ENCODE results near the gene COL3A1. TPM values are rescaled to one million over a fixed set of nuclear protein-coding genes. Genes with fewer than 3 reads are reported as not detected.

Gene COL3A1
- 180 TPM for total RNA-seq
- long read RNA-seq, full-length matches to known transcripts = 243 of 362 reads
- long read RNA-seq, partial matches to known transcripts = 104 of 362 reads
- long read RNA-seq, other reads (novel, unspliced or antisense) = 15 of 362 reads

DNA sequence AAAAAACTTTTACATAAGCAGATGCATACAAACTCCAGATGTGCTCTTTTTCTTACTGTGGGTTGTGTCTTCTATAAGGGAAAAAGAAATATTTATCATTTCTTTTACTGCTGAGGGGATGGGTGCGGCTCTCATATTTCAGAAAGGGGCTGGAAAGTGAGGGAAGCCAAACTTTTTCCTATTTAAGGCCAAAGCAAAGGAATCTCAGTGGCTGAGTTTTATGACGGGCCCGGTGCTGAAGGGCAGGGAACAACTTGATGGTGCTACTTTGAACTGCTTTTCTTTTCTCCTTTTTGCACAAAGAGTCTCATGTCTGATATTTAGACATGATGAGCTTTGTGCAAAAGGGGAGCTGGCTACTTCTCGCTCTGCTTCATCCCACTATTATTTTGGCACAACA, at the start of gene COL3A1:
TSS of gene COL3A1 (plus strand) at position 210 of the 400 bp plus-strand sequence. CDS start at position 327, 117 bp downstream.
- intact Hi-C loops (cut with DNase I) = no loop called here
- DNase-seq (ENCODE audit: low spot score) = no peak

- no peak for DNase-seq (ENCODE audit: low spot score)
- intact Hi-C loops (cut with DNase I) = no loop called here
Measured at GRCh38 chr2:188928643-188929042, 45.5 kb upstream of the COL3A1 start.

DNA sequence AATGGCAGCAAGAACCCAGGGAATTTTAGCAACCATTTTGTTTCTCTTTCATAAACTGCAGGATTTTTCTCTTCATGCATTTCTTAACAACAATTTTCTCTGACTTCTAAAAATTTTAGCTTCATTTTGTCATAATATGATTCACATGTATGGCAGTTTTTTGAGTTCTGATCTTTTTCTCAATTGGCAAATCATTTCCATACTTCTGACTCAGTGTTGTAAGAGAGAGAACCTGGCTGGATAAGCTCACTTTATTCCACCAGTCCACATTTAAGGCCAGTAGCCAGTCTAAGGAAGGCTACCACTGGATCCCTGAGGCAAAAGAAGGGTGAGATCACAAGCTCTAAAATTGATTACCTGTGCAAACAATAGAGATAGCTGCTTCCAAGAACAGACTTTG, 42.8 kb upstream of the COL3A1 start:
- intact Hi-C loops (cut with DNase I) = loop anchor here (10.0 kb wide), 1 partner anchor 117 kb away; no protein-coding TSS in a partner anchor
- no peak for DNase-seq (ENCODE audit: low spot score)

GRCh38 chr2:188937228-188938220, 36.6 kb upstream of the COL3A1 start:
- intact Hi-C loops (cut with DNase I) = loop anchor here (5.0 to 10.0 kb wide), 2 partner anchors 40 to 123 kb away; no protein-coding TSS in a partner anchor

GRCh38 chr2:188940171-188940570, 34.0 kb upstream of the COL3A1 start:
- intact Hi-C loops (cut with DNase I) = no loop called here
- DNase-seq (ENCODE audit: low spot score) = no peak

More at GRCh38 chr2:188937228-188938220, 36.6 kb upstream of the COL3A1 start:
- DNase-seq (ENCODE audit: low spot score) = no peak

DNA sequence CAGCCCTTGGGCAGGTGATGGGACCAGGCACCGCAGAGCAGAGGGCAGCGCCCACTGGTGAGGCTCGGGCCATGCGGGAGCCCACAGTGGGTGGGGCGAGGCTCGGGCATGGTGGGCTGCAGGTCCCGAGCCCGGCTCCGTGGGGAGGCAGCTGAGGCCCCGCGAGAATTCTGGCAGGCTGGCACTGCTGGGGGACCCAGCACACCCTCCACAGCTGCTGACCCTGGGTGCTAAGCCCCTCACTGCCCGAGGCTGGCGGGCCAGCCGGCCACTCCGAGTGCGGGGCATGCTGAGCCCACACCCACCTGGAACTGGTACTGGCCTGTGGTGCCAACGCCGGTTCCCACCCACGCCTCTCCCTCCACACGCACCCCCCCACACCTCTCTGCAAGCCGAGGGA, 29.7 kb upstream of the COL3A1 start:
- no peak for DNase-seq (ENCODE audit: low spot score)
- intact Hi-C loops (cut with DNase I) = no loop called here

DNA sequence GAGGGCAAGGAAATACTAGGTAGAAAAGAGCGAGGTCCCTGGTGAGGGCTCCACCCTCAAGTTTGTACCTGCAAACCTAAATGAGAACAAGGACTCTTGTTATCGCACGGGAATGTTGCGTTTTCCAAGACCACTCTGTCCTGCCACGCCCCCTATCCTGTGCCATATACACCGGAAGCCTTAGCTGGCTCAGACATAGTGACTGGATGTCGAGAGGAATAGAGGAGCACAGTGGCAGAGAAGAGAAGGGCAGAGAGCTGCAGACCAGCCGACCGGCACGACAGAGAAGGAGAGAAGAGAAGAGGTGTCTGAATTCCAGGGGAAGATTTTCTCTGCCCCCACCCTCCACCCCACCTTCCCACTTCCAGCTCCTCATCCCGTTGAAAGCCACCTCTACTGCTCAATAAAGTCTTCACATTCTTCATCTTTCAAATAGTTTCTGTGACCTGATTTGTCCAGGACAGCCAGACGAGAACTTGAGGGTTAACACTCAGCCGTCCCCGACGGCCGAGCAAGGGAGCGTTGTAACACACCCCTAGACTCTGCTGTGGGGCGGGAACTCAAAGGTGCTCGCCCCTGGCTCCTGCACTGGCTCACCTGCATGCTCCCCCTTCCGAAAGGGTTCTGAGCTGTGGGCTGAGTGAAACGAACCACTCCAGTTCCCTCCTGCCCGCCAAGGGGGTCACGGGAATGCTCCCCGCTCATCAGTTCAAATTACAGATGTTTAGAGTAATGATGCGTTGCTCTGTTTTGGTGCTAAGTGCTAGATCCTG, 24.9 kb upstream of the COL3A1 start:
- intact Hi-C loops (cut with DNase I) = no loop called here
- no peak for DNase-seq (ENCODE audit: low spot score)

DNA sequence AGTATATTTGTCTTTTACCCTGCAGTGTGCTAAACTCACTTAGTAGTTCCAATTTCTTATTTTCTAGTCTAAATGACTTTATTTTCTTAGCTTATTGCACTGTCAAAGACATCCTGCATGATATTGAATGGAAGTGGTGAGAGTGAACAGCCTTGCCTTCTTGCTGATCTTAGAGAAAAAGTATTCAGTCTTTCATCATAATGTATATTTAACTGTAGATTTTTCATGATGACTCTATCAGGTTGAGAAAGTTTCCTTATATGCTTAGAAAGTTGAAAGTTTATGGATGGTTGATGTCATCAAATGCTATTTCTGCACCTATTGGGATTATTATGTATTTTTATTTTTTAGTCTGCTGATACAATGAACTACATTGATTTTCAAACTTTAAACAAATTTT, 21.3 kb upstream of the COL3A1 start:
- intact Hi-C loops (cut with DNase I) = no loop called here
- DNase-seq (ENCODE audit: low spot score) = no peak

DNA sequence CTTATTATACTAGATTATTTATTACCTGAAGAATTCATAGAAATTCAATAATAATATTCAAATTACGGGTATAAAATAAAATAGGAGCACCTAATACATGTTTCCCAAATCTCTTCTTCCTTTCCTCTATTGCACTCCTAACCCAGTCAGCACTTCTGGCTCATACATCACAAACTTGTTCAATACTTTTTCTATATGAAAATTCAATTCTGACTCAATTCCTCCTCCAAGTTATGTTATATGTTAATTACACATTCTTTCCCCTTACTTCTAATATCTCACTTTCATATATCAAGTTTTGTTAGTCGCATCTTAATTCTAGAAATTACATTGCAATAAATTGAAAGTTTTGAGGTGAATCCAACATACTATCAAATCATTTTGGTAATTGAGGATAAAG, 17.9 kb upstream of the COL3A1 start:
- intact Hi-C loops (cut with DNase I) = no loop called here

GRCh38 chr2:188956961-188957360, 17.2 kb upstream of the COL3A1 start:
- DNase-seq (ENCODE audit: low spot score) = no peak
- intact Hi-C loops (cut with DNase I) = no loop called here

More for the DNA sequence above, 17.9 kb upstream of the COL3A1 start:
- no peak for DNase-seq (ENCODE audit: low spot score)

DNA sequence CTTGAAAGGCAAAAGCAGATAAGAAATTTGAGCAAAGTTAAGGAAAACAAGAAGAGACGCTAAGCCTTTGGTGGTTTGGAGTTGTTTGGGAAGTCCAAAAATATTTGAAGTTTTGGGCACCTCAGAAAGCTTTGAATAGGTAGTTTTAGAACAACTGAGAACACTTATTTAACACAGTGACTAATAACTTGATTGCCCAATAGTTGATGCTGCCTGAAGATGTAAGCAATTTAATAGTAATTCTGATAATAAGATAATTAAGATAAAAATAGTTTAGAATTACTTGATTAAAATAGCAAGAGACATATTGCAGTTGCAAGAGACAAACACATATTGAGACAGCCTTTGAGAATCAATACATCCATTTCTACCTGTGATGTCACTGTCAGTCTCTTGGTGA, 16.5 kb upstream of the COL3A1 start:
- DNase-seq (ENCODE audit: low spot score) = no peak
- intact Hi-C loops (cut with DNase I) = no loop called here

DNA sequence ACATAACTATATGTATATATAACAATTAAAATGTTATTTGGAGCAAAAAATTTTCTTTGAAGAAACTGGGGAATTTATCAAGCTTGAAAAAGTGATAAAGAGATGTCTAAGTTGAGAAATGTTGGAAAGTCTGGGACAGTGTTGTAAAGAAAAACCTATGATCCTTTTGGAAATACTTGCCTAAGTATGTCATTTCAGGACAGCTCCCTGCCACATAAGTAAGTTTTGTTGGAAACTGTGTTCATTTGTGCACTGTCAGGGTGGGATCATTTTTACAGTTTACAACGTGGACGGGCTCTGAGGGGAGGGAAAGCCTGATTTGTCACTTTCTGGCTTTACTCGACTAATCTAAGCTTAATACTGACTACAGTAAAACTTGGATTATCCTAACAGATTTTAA, 10.4 kb upstream of the COL3A1 start:
- intact Hi-C loops (cut with DNase I) = no loop called here
- no peak for DNase-seq (ENCODE audit: low spot score)

GRCh38 chr2:188964976-188965546, 9.1 kb upstream of the COL3A1 start:
- no peak for DNase-seq (ENCODE audit: low spot score)
- intact Hi-C loops (cut with DNase I) = no loop called here

GRCh38 chr2:188965563-188965962, 8.6 kb upstream of the COL3A1 start:
- DNase-seq (ENCODE audit: low spot score) = no peak
- intact Hi-C loops (cut with DNase I) = no loop called here

DNA sequence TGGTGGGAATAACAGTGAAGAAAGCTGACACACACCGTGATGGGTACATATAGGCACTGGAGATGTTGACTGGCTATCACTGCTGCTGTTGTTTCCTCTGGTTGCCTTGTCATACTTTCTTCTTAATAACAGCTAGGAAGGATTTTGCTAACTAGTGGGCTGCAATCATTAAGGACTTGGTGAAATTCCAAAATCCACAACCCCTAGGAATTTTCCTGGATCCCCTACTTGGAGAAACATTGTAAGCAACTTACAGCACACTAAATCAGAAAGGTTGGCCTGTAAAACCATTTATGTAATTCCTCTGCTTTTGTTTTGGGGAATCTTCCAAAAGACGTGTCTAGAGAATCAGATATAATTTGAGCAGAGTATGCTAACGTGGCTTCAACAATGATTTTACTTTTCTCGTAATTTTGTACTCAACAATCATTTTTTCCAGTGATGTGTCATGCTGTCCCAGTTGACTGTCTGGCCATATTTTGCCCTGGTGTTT, 8.0 kb upstream of the COL3A1 start:
- intact Hi-C loops (cut with DNase I) = no loop called here
- no peak for DNase-seq (ENCODE audit: low spot score)

DNA sequence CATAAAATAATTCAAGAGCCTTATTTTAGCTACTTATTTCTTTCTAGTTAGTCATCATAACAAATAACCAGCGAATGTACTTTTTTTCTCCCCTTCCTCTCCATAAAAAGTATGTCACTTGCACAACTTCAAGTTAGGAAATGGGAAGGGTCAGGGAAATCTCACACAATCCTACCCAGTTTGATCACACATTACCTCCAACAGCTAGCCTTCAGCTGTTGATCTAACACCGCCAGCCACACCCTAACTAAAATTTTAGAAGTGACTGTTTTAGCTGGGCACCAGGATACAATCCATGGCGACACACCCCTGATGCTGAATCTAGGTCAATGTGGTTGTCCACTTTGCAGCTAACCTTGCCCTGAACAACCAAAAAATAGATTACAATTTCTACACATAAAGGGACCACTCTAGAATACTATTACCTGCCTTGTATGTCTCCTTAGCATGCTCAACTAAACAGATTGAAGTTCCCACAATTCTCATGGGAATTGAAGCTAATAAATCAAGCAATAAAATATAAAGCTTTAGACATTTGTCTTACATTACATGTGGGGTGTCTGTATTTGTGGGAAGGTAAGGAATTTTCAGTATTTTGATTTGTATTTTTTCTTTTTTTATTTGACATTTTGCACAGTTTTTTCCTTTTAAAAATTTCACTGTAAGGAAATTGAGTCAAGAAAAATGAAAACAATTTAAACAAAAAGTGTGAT, 7.3 kb upstream of the COL3A1 start:
- no peak for DNase-seq (ENCODE audit: low spot score)
- intact Hi-C loops (cut with DNase I) = no loop called here

DNA sequence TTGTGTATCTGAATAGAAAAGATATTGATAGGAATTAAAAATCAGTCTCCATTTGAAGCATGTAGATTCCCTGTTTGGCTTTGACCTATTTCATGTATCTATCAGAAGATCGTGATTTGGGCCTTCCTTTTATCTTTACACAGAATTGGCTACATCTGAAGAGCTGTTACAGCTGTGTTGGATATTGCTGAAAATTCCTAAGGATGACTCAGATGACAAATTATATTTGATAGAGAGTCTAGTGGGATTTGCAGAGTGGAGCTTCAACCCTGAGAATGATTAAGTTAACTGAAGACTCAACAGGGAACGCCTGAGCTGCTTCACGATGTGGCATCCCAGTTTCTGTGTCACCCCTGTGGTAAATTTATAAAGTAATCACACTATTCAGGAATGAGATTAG, 4.9 kb upstream of the COL3A1 start:
- intact Hi-C loops (cut with DNase I) = no loop called here
- no peak for DNase-seq (ENCODE audit: low spot score)

DNA sequence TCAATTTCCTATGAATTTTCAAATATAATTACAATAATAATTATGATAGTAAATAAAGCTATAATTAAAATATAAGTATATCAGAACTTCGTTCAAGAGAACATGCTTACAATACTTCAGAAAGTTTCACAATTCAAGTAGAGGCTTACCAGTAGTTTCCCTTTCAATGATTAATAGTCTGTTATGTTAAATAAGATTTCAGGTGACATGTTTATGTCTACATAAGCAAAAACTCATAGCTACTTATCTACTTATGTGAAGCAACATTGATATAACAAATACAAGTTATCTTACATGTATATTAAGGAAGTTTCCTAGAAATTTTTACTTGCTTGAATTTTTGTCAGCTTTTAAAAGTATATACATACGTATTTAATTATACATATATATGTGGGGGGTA, 4.5 kb upstream of the COL3A1 start:
- DNase-seq (ENCODE audit: low spot score) = no peak

GRCh38 chr2:188970211-188970610, 4.0 kb upstream of the COL3A1 start:
- intact Hi-C loops (cut with DNase I) = no loop called here
- no peak for DNase-seq (ENCODE audit: low spot score)

More for the DNA sequence above, 4.5 kb upstream of the COL3A1 start:
- intact Hi-C loops (cut with DNase I) = no loop called here

Data from cardiac septum (tissue), 1 donor.